GM12801 (cell line): ENCODE measurements around the gene CAMKK2.

Experiments used
- CTCF ChIP-seq: IDR thresholded peaks from one replicate; pipeline ENCODE4 v1.5.1; 2011; ENCODE audit warnings: control low read depth; ENCODE audit not compliant: insufficient read length; ENCODE audit errors: extremely low read depth

CAMKK2 gene

GRCh38 chr12:121240484-121241101 lies 55.9 kb downstream of the CAMKK2 start:
- TF ChIP-seq CTCF: no peak

DNA sequence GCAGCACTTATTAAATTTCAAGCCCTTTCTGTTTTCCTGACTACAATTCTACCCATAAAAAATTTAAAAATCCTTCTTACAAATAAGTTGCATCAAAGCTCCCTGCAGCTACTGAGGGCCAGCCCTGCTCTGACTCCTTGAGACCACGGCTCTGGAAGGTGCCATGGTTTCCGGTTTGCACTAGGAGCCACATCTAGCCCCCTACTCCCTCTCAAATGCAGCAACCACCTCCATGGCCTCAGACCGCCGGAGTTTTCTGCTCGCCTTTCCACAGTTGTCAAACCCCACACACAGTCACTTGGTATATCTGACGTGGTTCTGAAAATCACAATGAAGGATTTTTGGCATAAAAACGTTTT lies 56.5 kb downstream of the CAMKK2 start:
- no peak for TF ChIP-seq CTCF

DNA sequence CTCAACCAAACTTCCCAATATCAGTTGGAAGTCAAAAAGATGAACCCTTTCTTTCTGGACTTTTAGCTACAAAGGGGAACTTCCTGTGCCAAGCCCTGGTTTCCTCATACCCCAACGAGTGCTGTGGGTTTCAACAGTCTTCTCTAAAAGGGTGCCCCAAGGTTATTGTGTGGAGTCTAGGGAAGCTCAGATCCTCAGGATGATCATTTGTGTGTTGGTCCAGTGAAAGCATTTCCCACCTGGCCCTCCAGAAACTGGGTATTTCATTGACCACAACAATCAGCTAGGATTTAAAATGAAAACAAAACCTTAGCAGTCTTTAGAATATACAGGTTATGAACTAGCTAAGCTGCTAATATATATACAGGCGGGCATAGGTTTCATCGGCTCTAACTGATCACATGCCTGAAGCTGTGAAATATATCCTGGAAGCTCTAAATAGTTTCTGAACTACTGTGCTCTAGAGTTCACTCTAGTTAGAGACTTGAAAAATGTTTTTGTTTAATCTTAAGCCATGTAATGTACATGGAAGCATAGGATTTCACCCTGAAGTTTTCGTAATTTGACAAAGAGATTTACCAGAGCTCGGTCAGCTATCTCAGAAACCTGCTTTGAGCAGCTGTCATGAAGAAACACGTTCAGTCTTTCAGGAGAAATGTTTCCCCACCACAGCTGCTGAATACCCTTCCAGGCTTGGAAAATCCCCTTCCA lies 57.0 kb downstream of the CAMKK2 start:
- no peak for TF ChIP-seq CTCF

- no peak for TF ChIP-seq CTCF
Observed at GRCh38 chr12:121238604-121239350, 57.7 kb downstream of the CAMKK2 start.

DNA sequence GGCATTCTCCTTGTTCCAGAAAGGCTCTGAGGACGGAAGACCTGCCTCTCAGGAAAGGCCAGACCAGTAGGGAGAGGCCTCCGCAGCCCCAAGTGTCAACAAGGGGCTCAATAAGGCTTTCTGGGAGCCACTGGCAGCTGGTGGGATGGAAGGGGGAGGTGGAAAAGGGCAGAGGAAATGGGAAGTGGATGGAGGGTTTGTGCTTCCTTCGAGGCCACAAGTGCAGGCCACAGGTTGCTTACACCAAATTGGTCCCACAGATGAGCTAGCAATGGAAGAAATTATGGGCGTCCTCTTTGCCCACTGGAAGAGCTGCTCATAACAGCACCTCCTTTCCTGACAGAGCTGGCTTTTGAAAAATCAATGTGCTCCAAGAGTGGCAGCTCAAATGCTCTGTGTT lies 58.4 kb downstream of the CAMKK2 start:
- no peak for TF ChIP-seq CTCF

- TF ChIP-seq CTCF: no peak
Observed at GRCh38 chr12:121237415-121237814, 59.1 kb downstream of the CAMKK2 start.

DNA sequence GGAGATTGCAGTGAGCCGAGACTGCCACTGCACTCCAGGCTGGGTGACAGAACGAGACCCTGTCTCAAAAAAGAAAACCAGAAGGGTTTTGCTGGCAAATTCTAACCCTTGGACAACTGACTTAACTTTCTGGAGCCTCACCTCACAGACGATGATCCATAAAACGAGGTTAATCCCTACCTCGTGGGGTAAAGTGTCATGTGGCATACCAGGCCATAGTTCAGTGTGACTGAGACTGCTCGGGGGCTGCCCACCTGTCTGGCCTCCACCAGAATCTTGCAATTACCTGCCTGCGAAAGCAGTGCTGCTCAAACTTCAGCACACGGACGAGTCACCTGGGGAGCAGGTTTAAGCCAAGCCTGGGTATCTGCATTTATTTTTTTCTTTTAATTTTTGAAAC lies 59.7 kb downstream of the CAMKK2 start:
- no peak for TF ChIP-seq CTCF
